ENCODE results near the gene PSMB5.
"Not testable (repeated sequence)": the region's sequence is repeated elsewhere in the genome, so short reads cannot be mapped to it uniquely, and the experiment has no call there.

PSMB5 gene

DNA sequence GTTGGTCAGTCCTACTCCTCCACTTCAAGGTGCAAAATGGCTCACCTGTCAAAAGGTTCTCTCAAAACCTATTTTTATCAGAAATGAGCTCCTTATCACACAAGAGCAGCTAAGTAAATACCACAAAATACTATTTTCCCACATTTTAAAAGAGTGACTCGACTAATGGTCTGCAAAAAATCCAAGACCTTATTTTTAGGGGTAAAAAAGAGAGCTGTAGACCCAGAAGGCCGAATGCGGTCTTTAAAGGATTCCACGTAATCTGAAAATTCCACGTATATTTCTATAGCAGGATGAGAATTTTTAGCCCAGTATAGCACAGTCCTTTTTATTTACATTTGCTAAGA lies 28.5 kb downstream of the PSMB5 start:
- Histone ChIP-seq H3K4me3 (replicated peaks; ENCODE audit: low read depth, low read length) (peak overlapping the region; percentile 93), H3K36me3 (ENCODE audit: control insufficient read depth, insufficient read depth, low read length) (no peaks in the 10 kb centered on the region), H3K27me3 (replicated peaks; ENCODE audit: control insufficient read depth, insufficient read depth, low read length) (no peaks in the 10 kb centered on the region)
- TF ChIP-seq, protein P1, sequence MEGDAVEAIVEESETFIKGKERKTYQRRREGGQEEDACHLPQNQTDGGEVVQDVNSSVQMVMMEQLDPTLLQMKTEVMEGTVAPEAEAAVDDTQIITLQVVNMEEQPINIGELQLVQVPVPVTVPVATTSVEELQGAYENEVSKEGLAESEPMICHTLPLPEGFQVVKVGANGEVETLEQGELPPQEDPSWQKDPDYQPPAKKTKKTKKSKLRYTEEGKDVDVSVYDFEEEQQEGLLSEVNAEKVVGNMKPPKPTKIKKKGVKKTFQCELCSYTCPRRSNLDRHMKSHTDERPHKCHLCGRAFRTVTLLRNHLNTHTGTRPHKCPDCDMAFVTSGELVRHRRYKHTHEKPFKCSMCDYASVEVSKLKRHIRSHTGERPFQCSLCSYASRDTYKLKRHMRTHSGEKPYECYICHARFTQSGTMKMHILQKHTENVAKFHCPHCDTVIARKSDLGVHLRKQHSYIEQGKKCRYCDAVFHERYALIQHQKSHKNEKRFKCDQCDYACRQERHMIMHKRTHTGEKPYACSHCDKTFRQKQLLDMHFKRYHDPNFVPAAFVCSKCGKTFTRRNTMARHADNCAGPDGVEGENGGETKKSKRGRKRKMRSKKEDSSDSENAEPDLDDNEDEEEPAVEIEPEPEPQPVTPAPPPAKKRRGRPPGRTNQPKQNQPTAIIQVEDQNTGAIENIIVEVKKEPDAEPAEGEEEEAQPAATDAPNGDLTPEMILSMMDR (IDR thresholded peaks at IDR 0.05; ENCODE audit: insufficient read depth, low read length, poor library complexity, severe bottlenecking): no peak
- DNase-seq (ENCODE audit: extremely low read depth, insufficient read length): no peak

- no peak for DNase-seq (ENCODE audit: extremely low read depth, insufficient read length)
- Histone ChIP-seq H3K27me3 (replicated peaks; ENCODE audit: control insufficient read depth, insufficient read depth, low read length) (no peaks in the 10 kb centered on the region), H3K4me3 (replicated peaks; ENCODE audit: low read depth, low read length) (no peak overlapping the region), H3K36me3 (ENCODE audit: control insufficient read depth, insufficient read depth, low read length) (no peaks in the 10 kb centered on the region)
- TF ChIP-seq, protein P1 (IDR thresholded peaks at IDR 0.05; ENCODE audit: insufficient read depth, low read length, poor library complexity, severe bottlenecking): no peak
Measured at GRCh38 chr14:23005451-23006187, 29.1 kb downstream of the PSMB5 start.

- DNase-seq (ENCODE audit: extremely low read depth, insufficient read length); H3K27me3 ChIP-seq (replicated peaks; ENCODE audit: control insufficient read depth, insufficient read depth, low read length); H3K36me3 ChIP-seq (ENCODE audit: control insufficient read depth, insufficient read depth, low read length); H3K4me3 ChIP-seq (replicated peaks; ENCODE audit: low read depth, low read length): not testable (repeated sequence)
Measured at GRCh38 chr14:23004274-23004673, 30.4 kb downstream of the PSMB5 start.

DNA sequence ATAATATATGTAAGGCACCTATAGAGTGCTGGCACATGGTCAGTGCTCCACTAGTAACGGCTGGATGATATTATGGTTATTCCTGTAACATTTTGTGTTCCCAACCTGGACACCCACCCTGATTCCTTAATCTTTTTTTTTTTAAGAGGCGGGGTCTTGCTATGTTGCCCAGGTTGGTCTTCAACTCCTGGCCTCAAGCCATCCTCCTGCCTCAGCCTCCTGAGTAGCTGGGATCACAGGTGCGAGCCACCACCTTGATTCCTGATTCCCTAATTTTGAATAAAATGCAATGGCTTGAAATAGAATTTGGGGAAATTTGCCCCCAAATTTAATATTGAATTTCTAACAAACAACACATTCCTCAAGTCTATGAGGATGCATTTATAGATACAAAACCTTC lies 32.1 kb downstream of the PSMB5 start:
- Histone ChIP-seq H3K36me3 (ENCODE audit: control insufficient read depth, insufficient read depth, low read length) (no peaks in the 10 kb centered on the region), H3K27me3 (replicated peaks; ENCODE audit: control insufficient read depth, insufficient read depth, low read length) (no peaks in the 10 kb centered on the region), H3K4me3 (replicated peaks; ENCODE audit: low read depth, low read length) (no peak overlapping the region)
- DNase-seq (ENCODE audit: extremely low read depth, insufficient read length): no peak
- TF ChIP-seq, protein P1 (IDR thresholded peaks at IDR 0.05; ENCODE audit: insufficient read depth, low read length, poor library complexity, severe bottlenecking): no peak

DNA sequence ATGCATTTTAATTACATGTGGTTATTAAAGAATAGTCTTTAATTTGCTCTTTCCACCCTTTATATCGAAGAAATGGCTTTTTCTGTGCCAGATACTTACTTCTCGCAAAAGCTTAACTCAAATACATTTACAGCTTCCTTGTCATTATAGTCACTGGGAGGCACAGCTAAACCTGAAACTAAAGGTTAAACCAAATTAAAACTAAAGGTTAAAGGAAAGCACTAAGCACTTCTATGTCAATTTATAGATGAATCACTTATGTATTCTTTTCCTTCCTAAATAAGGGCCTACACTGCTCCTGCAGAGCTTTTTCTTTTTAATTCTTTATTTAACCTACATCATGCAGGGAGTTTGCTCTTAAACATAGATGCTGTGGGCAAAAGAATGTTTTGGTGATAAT lies 33.8 kb downstream of the PSMB5 start:
- TF ChIP-seq, protein P1 (IDR thresholded peaks at IDR 0.05; ENCODE audit: insufficient read depth, low read length, poor library complexity, severe bottlenecking): no peak
- no peak overlapping the region for H3K4me3 ChIP-seq (replicated peaks; ENCODE audit: low read depth, low read length)
- H3K36me3 ChIP-seq (ENCODE audit: control insufficient read depth, insufficient read depth, low read length): no peaks in the 10 kb centered on the region
- H3K27me3 ChIP-seq (replicated peaks; ENCODE audit: control insufficient read depth, insufficient read depth, low read length): no peaks in the 10 kb centered on the region
- no peak for DNase-seq (ENCODE audit: extremely low read depth, insufficient read length)

GRCh38 chr14:22998329-22999012 lies 36.2 kb downstream of the PSMB5 start:
- Histone ChIP-seq H3K36me3 (ENCODE audit: control insufficient read depth, insufficient read depth, low read length) (no peaks in the 10 kb centered on the region), H3K27me3 (replicated peaks; ENCODE audit: control insufficient read depth, insufficient read depth, low read length) (no peaks in the 10 kb centered on the region), H3K4me3 (replicated peaks; ENCODE audit: low read depth, low read length) (no peak overlapping the region)
- DNase-seq (ENCODE audit: extremely low read depth, insufficient read length): no peak
- TF ChIP-seq, protein P1 (IDR thresholded peaks at IDR 0.05; ENCODE audit: insufficient read depth, low read length, poor library complexity, severe bottlenecking): no peak
